ENCODE measurements around the gene SEMA4A. TPM values are rescaled to one million over a fixed set of nuclear protein-coding genes. Genes with fewer than 3 reads are reported as not detected.
A peak's percentile ranks its signal among the peaks of the same experiment; 100 is the strongest.
"Not testable (repeated sequence)": the region's sequence is repeated elsewhere in the genome, so short reads cannot be mapped to it uniquely, and the experiment has no call there.

SEMA4A gene
- total RNA-seq, 1 donor from 2014 or later = 0.66 TPM

DNA sequence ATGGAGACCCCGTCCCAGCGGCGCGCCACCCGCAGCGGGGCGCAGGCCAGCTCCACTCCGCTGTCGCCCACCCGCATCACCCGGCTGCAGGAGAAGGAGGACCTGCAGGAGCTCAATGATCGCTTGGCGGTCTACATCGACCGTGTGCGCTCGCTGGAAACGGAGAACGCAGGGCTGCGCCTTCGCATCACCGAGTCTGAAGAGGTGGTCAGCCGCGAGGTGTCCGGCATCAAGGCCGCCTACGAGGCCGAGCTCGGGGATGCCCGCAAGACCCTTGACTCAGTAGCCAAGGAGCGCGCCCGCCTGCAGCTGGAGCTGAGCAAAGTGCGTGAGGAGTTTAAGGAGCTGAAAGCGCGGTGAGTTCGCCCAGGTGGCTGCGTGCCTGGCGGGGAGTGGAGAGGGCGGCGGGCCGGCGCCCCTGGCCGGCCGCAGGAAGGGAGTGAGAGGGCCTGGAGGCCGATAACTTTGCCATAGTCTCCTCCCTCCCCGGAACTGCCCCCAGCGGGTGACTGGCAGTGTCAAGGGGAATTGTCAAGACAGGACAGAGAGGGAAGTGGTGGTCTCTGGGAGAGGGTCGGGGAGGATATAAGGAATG is 38.4 kb upstream of the SEMA4A start:
- Mint-ChIP-seq H3K4me1 (ENCODE audit: low read depth, unreplicated experiment) (peaks cover 32% of the 10 kb centered on the region), H3K4me3 (ENCODE audit: unreplicated experiment) (peak overlapping the region; percentile 99), H3K27me3 (ENCODE audit: low read depth, unreplicated experiment) (no peaks in the 10 kb centered on the region), H3K27ac (ENCODE audit: unreplicated experiment) (peak overlapping the region; percentile 94), H3K9me3 (ENCODE audit: unreplicated experiment) (no peaks in the 10 kb centered on the region), H3K36me3 (ENCODE audit: low read depth, unreplicated experiment) (peaks cover 5% of the 10 kb centered on the region)
- Histone ChIP-seq H3K27ac (ENCODE audit: low read depth, low read length) (peak overlapping the region; percentile 94), H3K9ac (ENCODE audit: low read length) (peak overlapping the region; percentile 98), H3K27me3 (ENCODE audit: insufficient read depth, low read length) (no peaks in the 10 kb centered on the region), H3K4me1 (ENCODE audit: insufficient read depth, low read length) (peaks cover 51% of the 10 kb centered on the region), H3K9me3 (ENCODE audit: insufficient read depth, low read depth, low read length) (no peaks in the 10 kb centered on the region), H3K4me2 (ENCODE audit: low read length) (peak overlapping the region; percentile 84), H3K36me3 (ENCODE audit: insufficient read depth, low read length) (peaks cover 5% of the 10 kb centered on the region), H3K79me2 (ENCODE audit: insufficient read depth, low read length) (peaks cover 54% of the 10 kb centered on the region), H4K20me1 (ENCODE audit: insufficient read depth, low read length) (peaks cover 50% of the 10 kb centered on the region), H3K4me3 (ENCODE audit: insufficient read depth, low read depth, low read length) (peak overlapping the region; percentile 96), H2AFZ (ENCODE audit: low read depth, low read length) (no peak overlapping the region)
- DNase-seq (ENCODE audit: low read depth) (no peak), FAIRE-seq (no peak)
- TF ChIP-seq, protein P1, sequence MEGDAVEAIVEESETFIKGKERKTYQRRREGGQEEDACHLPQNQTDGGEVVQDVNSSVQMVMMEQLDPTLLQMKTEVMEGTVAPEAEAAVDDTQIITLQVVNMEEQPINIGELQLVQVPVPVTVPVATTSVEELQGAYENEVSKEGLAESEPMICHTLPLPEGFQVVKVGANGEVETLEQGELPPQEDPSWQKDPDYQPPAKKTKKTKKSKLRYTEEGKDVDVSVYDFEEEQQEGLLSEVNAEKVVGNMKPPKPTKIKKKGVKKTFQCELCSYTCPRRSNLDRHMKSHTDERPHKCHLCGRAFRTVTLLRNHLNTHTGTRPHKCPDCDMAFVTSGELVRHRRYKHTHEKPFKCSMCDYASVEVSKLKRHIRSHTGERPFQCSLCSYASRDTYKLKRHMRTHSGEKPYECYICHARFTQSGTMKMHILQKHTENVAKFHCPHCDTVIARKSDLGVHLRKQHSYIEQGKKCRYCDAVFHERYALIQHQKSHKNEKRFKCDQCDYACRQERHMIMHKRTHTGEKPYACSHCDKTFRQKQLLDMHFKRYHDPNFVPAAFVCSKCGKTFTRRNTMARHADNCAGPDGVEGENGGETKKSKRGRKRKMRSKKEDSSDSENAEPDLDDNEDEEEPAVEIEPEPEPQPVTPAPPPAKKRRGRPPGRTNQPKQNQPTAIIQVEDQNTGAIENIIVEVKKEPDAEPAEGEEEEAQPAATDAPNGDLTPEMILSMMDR (IDR thresholded peaks at IDR 0.05; ENCODE audit: insufficient read depth, low read depth, low read length) = no peak
- no peak for TF ChIP-seq EZH2 (IDR thresholded peaks at IDR 0.05; ENCODE audit: insufficient read depth, low read length)

DNA sequence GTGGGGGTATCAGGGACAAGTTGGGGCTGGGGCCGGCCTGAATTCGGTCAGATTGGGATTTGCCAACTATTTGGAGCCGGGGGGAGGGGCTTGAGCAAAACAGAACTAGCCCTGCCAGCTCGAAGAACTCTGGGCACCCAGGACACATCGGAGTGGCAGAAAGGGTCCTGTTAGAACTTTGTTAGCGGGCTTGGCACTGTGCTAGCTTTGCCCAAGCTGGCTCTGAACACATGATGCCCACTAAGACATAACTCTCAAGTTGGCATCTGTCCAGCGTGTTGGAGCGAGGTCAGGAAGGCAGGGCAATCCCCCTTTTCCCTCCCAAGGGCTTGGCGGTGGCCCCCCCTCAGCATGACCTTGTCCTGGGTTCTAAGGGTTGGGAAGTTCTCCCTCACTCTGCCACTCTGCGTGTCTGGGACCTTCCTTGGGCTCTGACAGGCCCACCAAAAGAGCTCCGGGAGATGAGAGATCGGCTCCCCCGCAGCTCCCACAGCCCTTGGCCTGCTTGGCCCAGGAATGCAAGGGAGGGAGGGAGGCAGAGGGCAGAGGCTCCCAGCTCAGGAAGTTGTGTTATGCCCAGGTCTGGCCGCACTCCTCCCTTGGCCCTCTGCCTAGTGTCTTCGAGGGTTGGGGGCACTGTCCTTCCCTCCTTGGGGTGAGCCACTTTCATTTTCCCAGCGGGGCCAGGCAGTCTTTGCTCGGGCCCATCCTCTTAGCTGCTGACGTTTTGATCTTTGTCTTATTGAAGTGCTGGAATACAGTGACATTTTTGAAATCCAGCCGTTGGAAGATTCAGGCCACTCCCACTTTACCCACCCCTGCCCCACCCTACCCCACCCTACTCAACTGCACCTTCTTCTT is 37.6 kb upstream of the SEMA4A start:
- H3K4me1 ChIP-seq (ENCODE audit: insufficient read depth, low read length) = peaks cover 58% of the 10 kb centered on the region
- peaks cover 58% of the 10 kb centered on the region for H4K20me1 ChIP-seq (ENCODE audit: insufficient read depth, low read length)
- H3K4me3 Mint-ChIP-seq (ENCODE audit: unreplicated experiment) = peak overlapping the region; percentile 99
- no peak overlapping the region for H2AFZ ChIP-seq (ENCODE audit: low read depth, low read length)
- H3K4me2 ChIP-seq (ENCODE audit: low read length) = peak overlapping the region; percentile 84
- H3K36me3 Mint-ChIP-seq (ENCODE audit: low read depth, unreplicated experiment) = peaks cover 7% of the 10 kb centered on the region
- FAIRE-seq (no peak), DNase-seq (ENCODE audit: low read depth) (no peak)
- H3K27ac Mint-ChIP-seq (ENCODE audit: unreplicated experiment) = peak overlapping the region; percentile 94
- peaks cover 12% of the 10 kb centered on the region for H3K36me3 ChIP-seq (ENCODE audit: insufficient read depth, low read length)
- peaks cover 62% of the 10 kb centered on the region for H3K79me2 ChIP-seq (ENCODE audit: insufficient read depth, low read length)
- H3K9me3 Mint-ChIP-seq (ENCODE audit: unreplicated experiment) = no peaks in the 10 kb centered on the region
- peak overlapping the region; percentile 98 for H3K9ac ChIP-seq (ENCODE audit: low read length)
- TF ChIP-seq, protein P1 (IDR thresholded peaks at IDR 0.05; ENCODE audit: insufficient read depth, low read depth, low read length) = no peak
- TF ChIP-seq EZH2 (IDR thresholded peaks at IDR 0.05; ENCODE audit: insufficient read depth, low read length) = no peak
- H3K27me3 ChIP-seq (ENCODE audit: insufficient read depth, low read length) = no peaks in the 10 kb centered on the region
- H3K4me3 ChIP-seq (ENCODE audit: insufficient read depth, low read depth, low read length) = peak overlapping the region; percentile 96
- H3K4me1 Mint-ChIP-seq (ENCODE audit: low read depth, unreplicated experiment) = peaks cover 39% of the 10 kb centered on the region
- H3K27ac ChIP-seq (ENCODE audit: low read depth, low read length) = peak overlapping the region; percentile 94
- no peaks in the 10 kb centered on the region for H3K27me3 Mint-ChIP-seq (ENCODE audit: low read depth, unreplicated experiment)
- H3K9me3 ChIP-seq (ENCODE audit: insufficient read depth, low read depth, low read length) = no peaks in the 10 kb centered on the region

DNA sequence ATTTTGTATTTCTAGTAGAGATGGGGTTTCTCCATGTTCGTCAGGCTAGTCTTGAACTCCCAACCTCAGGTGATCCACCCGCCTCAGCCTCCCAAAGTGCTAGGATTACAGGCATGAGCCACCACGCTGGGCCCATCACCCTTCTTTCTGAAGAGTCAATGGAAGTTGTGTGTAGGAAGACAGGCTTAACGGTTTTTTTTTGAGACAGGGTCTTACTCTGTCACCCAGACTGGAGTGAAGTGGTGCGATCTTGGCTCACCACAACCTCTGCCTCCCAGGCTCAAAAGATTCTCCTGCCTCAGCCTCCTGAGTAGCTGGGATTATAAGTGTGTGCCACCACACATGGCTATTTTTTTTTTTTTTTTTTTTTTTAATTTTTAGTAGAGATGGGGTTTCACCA is 36.7 kb upstream of the SEMA4A start:
- peaks cover 67% of the 10 kb centered on the region for H4K20me1 ChIP-seq (ENCODE audit: insufficient read depth, low read length)
- H3K36me3 Mint-ChIP-seq (ENCODE audit: low read depth, unreplicated experiment) = not testable (repeated sequence)
- peaks cover 47% of the 10 kb centered on the region for H3K4me1 Mint-ChIP-seq (ENCODE audit: low read depth, unreplicated experiment)

More for the DNA sequence above, 36.7 kb upstream of the SEMA4A start:
- not testable (repeated sequence) for FAIRE-seq; H3K9me3 Mint-ChIP-seq (ENCODE audit: unreplicated experiment); H3K9me3 ChIP-seq (ENCODE audit: insufficient read depth, low read depth, low read length); H2AFZ ChIP-seq (ENCODE audit: low read depth, low read length); H3K27me3 Mint-ChIP-seq (ENCODE audit: low read depth, unreplicated experiment); H3K27me3 ChIP-seq (ENCODE audit: insufficient read depth, low read length); DNase-seq (ENCODE audit: low read depth)
- Mint-ChIP-seq H3K27ac (ENCODE audit: unreplicated experiment) (peak overlapping the region; percentile 94), H3K4me3 (ENCODE audit: unreplicated experiment) (peak overlapping the region; percentile 99)
- Histone ChIP-seq H3K4me2 (ENCODE audit: low read length) (peak overlapping the region; percentile 84), H3K27ac (ENCODE audit: low read depth, low read length) (peak overlapping the region; percentile 94), H3K79me2 (ENCODE audit: insufficient read depth, low read length) (peaks cover 71% of the 10 kb centered on the region), H3K36me3 (ENCODE audit: insufficient read depth, low read length) (peaks cover 14% of the 10 kb centered on the region), H3K9ac (ENCODE audit: low read length) (peak overlapping the region; percentile 98), H3K4me3 (ENCODE audit: insufficient read depth, low read depth, low read length) (peak overlapping the region; percentile 96), H3K4me1 (ENCODE audit: insufficient read depth, low read length) (peaks cover 63% of the 10 kb centered on the region)

Measured in astrocyte (in vitro differentiated cells and primary cell).